ENCODE measurements around the gene IL1RAPL1.
"Not testable (repeated sequence)": the region's sequence is repeated elsewhere in the genome, so short reads cannot be mapped to it uniquely, and the experiment has no call there.

The IL1RAPL1 gene

DNA sequence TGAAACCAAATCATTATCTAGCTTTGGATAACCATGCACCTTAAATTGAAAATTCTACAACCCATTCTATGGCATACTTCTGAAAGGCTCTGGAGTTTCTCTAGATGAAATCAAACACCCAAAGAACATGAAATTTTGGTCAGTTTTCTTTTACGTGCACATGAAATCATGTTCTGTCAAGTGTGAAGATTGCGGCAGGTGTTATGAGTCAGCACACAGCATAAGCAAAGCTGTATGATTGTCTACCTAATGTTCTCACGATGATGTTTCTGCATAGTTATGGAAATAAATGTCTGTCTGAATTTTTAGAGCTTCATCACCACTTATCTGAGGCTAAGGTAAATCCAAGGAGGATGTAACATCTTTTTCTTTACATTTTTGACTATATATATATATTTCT lies 495.3 kb downstream of the IL1RAPL1 start:
- Histone ChIP-seq H3K36me3 (ENCODE audit: control insufficient read depth in 4 of 4, insufficient read depth in 4 of 4, low read length in 3 of 4) (no peaks in the 10 kb centered on the region), H3K9me3 (ENCODE audit: control extremely low read depth in 1 of 5, control insufficient read depth in 4 of 5, insufficient read depth in 2 of 5, low read depth in 1 of 5, low read length in 4 of 5) (no peaks in the 10 kb centered on the region), H3K4me3 (ENCODE audit: control insufficient read depth in 1 of 7, extremely low read depth in 1 of 7, insufficient read depth in 4 of 7, low read depth in 2 of 7, low read length in 6 of 7) (no peak overlapping the region), H3K4me1 (ENCODE audit: control extremely low read depth in 1 of 4, control insufficient read depth in 4 of 4, insufficient read depth in 4 of 4, low read length in 3 of 4) (no peaks in the 10 kb centered on the region), H3K27ac (ENCODE audit: insufficient read depth in 1 of 2, low read depth in 1 of 2, low read length in 2 of 2, poor library complexity in 1 of 2, severe bottlenecking in 2 of 2) (no peak overlapping the region), H3K27me3 (replicated peaks in 2 of 5; ENCODE audit: control insufficient read depth in 4 of 5, insufficient read depth in 5 of 5, low read length in 4 of 5) (no peaks in the 10 kb centered on the region)
- WGBS (ENCODE audit: insufficient coverage), result 100% methylated on average over 2 of the region's 3 CpGs
- ChIA-PET POLR2A (no interaction called here), CTCF (no interaction called here)
- DNase-seq, result no peak

- H3K4me3 ChIP-seq (ENCODE audit: control insufficient read depth in 1 of 7, extremely low read depth in 1 of 7, insufficient read depth in 4 of 7, low read depth in 2 of 7, low read length in 6 of 7), result no peak overlapping the region
- DNase-seq, result no peak
- WGBS (ENCODE audit: insufficient coverage), result 50% methylated on average over 1 of the region's 2 CpGs
- H3K27ac ChIP-seq (ENCODE audit: insufficient read depth in 1 of 2, low read depth in 1 of 2, low read length in 2 of 2, poor library complexity in 1 of 2, severe bottlenecking in 2 of 2), result no peak overlapping the region
- ChIA-PET POLR2A (no interaction called here), CTCF (no interaction called here)
- no peaks in the 10 kb centered on the region for H3K27me3 ChIP-seq (replicated peaks in 2 of 5; ENCODE audit: control insufficient read depth in 4 of 5, insufficient read depth in 5 of 5, low read length in 4 of 5)
- no peaks in the 10 kb centered on the region for H3K9me3 ChIP-seq (ENCODE audit: control extremely low read depth in 1 of 5, control insufficient read depth in 4 of 5, insufficient read depth in 2 of 5, low read depth in 1 of 5, low read length in 4 of 5)
- H3K4me1 ChIP-seq (ENCODE audit: control extremely low read depth in 1 of 4, control insufficient read depth in 4 of 4, insufficient read depth in 4 of 4, low read length in 3 of 4), result no peaks in the 10 kb centered on the region
- no peaks in the 10 kb centered on the region for H3K36me3 ChIP-seq (ENCODE audit: control insufficient read depth in 4 of 4, insufficient read depth in 4 of 4, low read length in 3 of 4)
Measured at GRCh38 chrX:29083823-29084222, 496.6 kb downstream of the IL1RAPL1 start.

GRCh38 chrX:29090811-29091210 lies 503.6 kb downstream of the IL1RAPL1 start:
- POLR2A ChIA-PET, result no interaction called here
- no peaks in the 10 kb centered on the region for H3K27me3 ChIP-seq (replicated peaks in 2 of 5; ENCODE audit: control insufficient read depth in 4 of 5, insufficient read depth in 5 of 5, low read length in 4 of 5)
- no CpG with 5 or more reads among the region's 2 CpGs for WGBS (ENCODE audit: insufficient coverage)
- H3K36me3 ChIP-seq (ENCODE audit: control insufficient read depth in 4 of 4, insufficient read depth in 4 of 4, low read length in 3 of 4), result no peaks in the 10 kb centered on the region
- no peaks in the 10 kb centered on the region for H3K9me3 ChIP-seq (ENCODE audit: control extremely low read depth in 1 of 5, control insufficient read depth in 4 of 5, insufficient read depth in 2 of 5, low read depth in 1 of 5, low read length in 4 of 5)
- CTCF ChIA-PET, result no interaction called here
- H3K4me3 ChIP-seq (ENCODE audit: control insufficient read depth in 1 of 7, extremely low read depth in 1 of 7, insufficient read depth in 4 of 7, low read depth in 2 of 7, low read length in 6 of 7), result no peak overlapping the region
- no peak overlapping the region for H3K27ac ChIP-seq (ENCODE audit: insufficient read depth in 1 of 2, low read depth in 1 of 2, low read length in 2 of 2, poor library complexity in 1 of 2, severe bottlenecking in 2 of 2)
- H3K4me1 ChIP-seq (ENCODE audit: control extremely low read depth in 1 of 4, control insufficient read depth in 4 of 4, insufficient read depth in 4 of 4, low read length in 3 of 4), result no peaks in the 10 kb centered on the region
- no peak for DNase-seq

- ChIA-PET POLR2A (no interaction called here), CTCF (no interaction called here)
- no peaks in the 10 kb centered on the region for H3K9me3 ChIP-seq (ENCODE audit: control extremely low read depth in 1 of 5, control insufficient read depth in 4 of 5, insufficient read depth in 2 of 5, low read depth in 1 of 5, low read length in 4 of 5)
- no peaks in the 10 kb centered on the region for H3K4me1 ChIP-seq (ENCODE audit: control extremely low read depth in 1 of 4, control insufficient read depth in 4 of 4, insufficient read depth in 4 of 4, low read length in 3 of 4)
- no peak for DNase-seq
- no peak overlapping the region for H3K27ac ChIP-seq (ENCODE audit: insufficient read depth in 1 of 2, low read depth in 1 of 2, low read length in 2 of 2, poor library complexity in 1 of 2, severe bottlenecking in 2 of 2)
- no CpG with 5 or more reads among the region's 1 CpG for WGBS (ENCODE audit: insufficient coverage)
- no peak overlapping the region for H3K4me3 ChIP-seq (ENCODE audit: control insufficient read depth in 1 of 7, extremely low read depth in 1 of 7, insufficient read depth in 4 of 7, low read depth in 2 of 7, low read length in 6 of 7)
- no peaks in the 10 kb centered on the region for H3K27me3 ChIP-seq (replicated peaks in 2 of 5; ENCODE audit: control insufficient read depth in 4 of 5, insufficient read depth in 5 of 5, low read length in 4 of 5)
- H3K36me3 ChIP-seq (ENCODE audit: control insufficient read depth in 4 of 4, insufficient read depth in 4 of 4, low read length in 3 of 4), result no peaks in the 10 kb centered on the region
Measured at GRCh38 chrX:29107231-29107630, 520.0 kb downstream of the IL1RAPL1 start.

- CTCF ChIA-PET, result no interaction called here
- H3K4me3 ChIP-seq (ENCODE audit: control insufficient read depth in 1 of 7, extremely low read depth in 1 of 7, insufficient read depth in 4 of 7, low read depth in 2 of 7, low read length in 6 of 7), result no peak overlapping the region
- POLR2A ChIA-PET, result no interaction called here
- no peak overlapping the region for H3K27ac ChIP-seq (ENCODE audit: insufficient read depth in 1 of 2, low read depth in 1 of 2, low read length in 2 of 2, poor library complexity in 1 of 2, severe bottlenecking in 2 of 2)
- no peak for DNase-seq
- no peaks in the 10 kb centered on the region for H3K4me1 ChIP-seq (ENCODE audit: control extremely low read depth in 1 of 4, control insufficient read depth in 4 of 4, insufficient read depth in 4 of 4, low read length in 3 of 4)
- H3K9me3 ChIP-seq (ENCODE audit: control extremely low read depth in 1 of 5, control insufficient read depth in 4 of 5, insufficient read depth in 2 of 5, low read depth in 1 of 5, low read length in 4 of 5), result no peaks in the 10 kb centered on the region
- H3K27me3 ChIP-seq (replicated peaks in 2 of 5; ENCODE audit: control insufficient read depth in 4 of 5, insufficient read depth in 5 of 5, low read length in 4 of 5), result no peaks in the 10 kb centered on the region
- H3K36me3 ChIP-seq (ENCODE audit: control insufficient read depth in 4 of 4, insufficient read depth in 4 of 4, low read length in 3 of 4), result no peaks in the 10 kb centered on the region
- WGBS (ENCODE audit: insufficient coverage), result no CpG with 5 or more reads among the region's 3 CpGs
Measured at GRCh38 chrX:29110041-29110440, 522.8 kb downstream of the IL1RAPL1 start.

GRCh38 chrX:29113221-29113620 lies 526.0 kb downstream of the IL1RAPL1 start:
- H3K4me3 ChIP-seq (ENCODE audit: control insufficient read depth in 1 of 7, extremely low read depth in 1 of 7, insufficient read depth in 4 of 7, low read depth in 2 of 7, low read length in 6 of 7), result no peak overlapping the region
- H3K27ac ChIP-seq (ENCODE audit: insufficient read depth in 1 of 2, low read depth in 1 of 2, low read length in 2 of 2, poor library complexity in 1 of 2, severe bottlenecking in 2 of 2), result no peak overlapping the region
- no peaks in the 10 kb centered on the region for H3K9me3 ChIP-seq (ENCODE audit: control extremely low read depth in 1 of 5, control insufficient read depth in 4 of 5, insufficient read depth in 2 of 5, low read depth in 1 of 5, low read length in 4 of 5)
- 60% methylated on average over 1 of the region's 1 CpG for WGBS (ENCODE audit: insufficient coverage)
- no peaks in the 10 kb centered on the region for H3K4me1 ChIP-seq (ENCODE audit: control extremely low read depth in 1 of 4, control insufficient read depth in 4 of 4, insufficient read depth in 4 of 4, low read length in 3 of 4)
- no peak for DNase-seq
- no peaks in the 10 kb centered on the region for H3K27me3 ChIP-seq (replicated peaks in 2 of 5; ENCODE audit: control insufficient read depth in 4 of 5, insufficient read depth in 5 of 5, low read length in 4 of 5)
- CTCF ChIA-PET, result no interaction called here
- no peaks in the 10 kb centered on the region for H3K36me3 ChIP-seq (ENCODE audit: control insufficient read depth in 4 of 4, insufficient read depth in 4 of 4, low read length in 3 of 4)
- POLR2A ChIA-PET, result no interaction called here

GRCh38 chrX:29122817-29123216 lies 535.6 kb downstream of the IL1RAPL1 start:
- H3K27me3 ChIP-seq (replicated peaks in 2 of 5; ENCODE audit: control insufficient read depth in 4 of 5, insufficient read depth in 5 of 5, low read length in 4 of 5); H3K4me1 ChIP-seq (ENCODE audit: control extremely low read depth in 1 of 4, control insufficient read depth in 4 of 4, insufficient read depth in 4 of 4, low read length in 3 of 4); H3K36me3 ChIP-seq (ENCODE audit: control insufficient read depth in 4 of 4, insufficient read depth in 4 of 4, low read length in 3 of 4); DNase-seq; H3K27ac ChIP-seq (ENCODE audit: insufficient read depth in 1 of 2, low read depth in 1 of 2, low read length in 2 of 2, poor library complexity in 1 of 2, severe bottlenecking in 2 of 2); CTCF ChIA-PET; H3K4me3 ChIP-seq (ENCODE audit: control insufficient read depth in 1 of 7, extremely low read depth in 1 of 7, insufficient read depth in 4 of 7, low read depth in 2 of 7, low read length in 6 of 7); POLR2A ChIA-PET; H3K9me3 ChIP-seq (ENCODE audit: control extremely low read depth in 1 of 5, control insufficient read depth in 4 of 5, insufficient read depth in 2 of 5, low read depth in 1 of 5, low read length in 4 of 5): not testable (repeated sequence)
- WGBS (ENCODE audit: insufficient coverage), result 100% methylated on average over 1 of the region's 2 CpGs

- Histone ChIP-seq H3K4me1 (ENCODE audit: control extremely low read depth in 1 of 4, control insufficient read depth in 4 of 4, insufficient read depth in 4 of 4, low read length in 3 of 4) (no peaks in the 10 kb centered on the region), H3K4me3 (ENCODE audit: control insufficient read depth in 1 of 7, extremely low read depth in 1 of 7, insufficient read depth in 4 of 7, low read depth in 2 of 7, low read length in 6 of 7) (no peak overlapping the region), H3K27me3 (replicated peaks in 2 of 5; ENCODE audit: control insufficient read depth in 4 of 5, insufficient read depth in 5 of 5, low read length in 4 of 5) (no peaks in the 10 kb centered on the region), H3K9me3 (ENCODE audit: control extremely low read depth in 1 of 5, control insufficient read depth in 4 of 5, insufficient read depth in 2 of 5, low read depth in 1 of 5, low read length in 4 of 5) (peaks cover 0 to 1% (median 0%) of the 10 kb centered on the region in 5 experiments), H3K27ac (ENCODE audit: insufficient read depth in 1 of 2, low read depth in 1 of 2, low read length in 2 of 2, poor library complexity in 1 of 2, severe bottlenecking in 2 of 2) (no peak overlapping the region), H3K36me3 (ENCODE audit: control insufficient read depth in 4 of 4, insufficient read depth in 4 of 4, low read length in 3 of 4) (no peaks in the 10 kb centered on the region)
- no peak for DNase-seq
- WGBS (ENCODE audit: insufficient coverage), result no CpG with 5 or more reads among the region's 4 CpGs
- ChIA-PET POLR2A (no interaction called here), CTCF (no interaction called here)
Measured at GRCh38 chrX:29130905-29131304, 543.7 kb downstream of the IL1RAPL1 start.
